HL-60 (cell line): Measurements from ENCODE around the gene MYL6B.

ENCODE experiments used
- DNase-seq, 2 experiments: peaks; one replicate each; pipeline ENCODE4 v3.0.0-alpha.2; 2010 to 2020; ENCODE audit warnings: low read depth in 1 of 2, low spot score in 1 of 2
- H3K27ac ChIP-seq: fragments of 250-450 bp; sonication (Bioruptor Pico); replicated peaks from 2 replicates; pipeline ENCODE4 v1.5.1; 2020; ENCODE audit warnings: mild to moderate bottlenecking, moderate library complexity
- H3K27me3 ChIP-seq: fragments of 250-450 bp; sonication (Bioruptor Pico); 2 replicates; pipeline ENCODE4 v1.5.1; 2021; ENCODE audit warnings: mild to moderate bottlenecking, moderate library complexity; ENCODE audit not compliant: insufficient read depth, poor library complexity, severe bottlenecking
- H3K4me3 ChIP-seq: replicated peaks from 2 replicates; pipeline ENCODE4 v1.5.1; 2011; ENCODE audit warnings: mild to moderate bottlenecking, control low read depth, low read length; ENCODE audit not compliant: insufficient read depth
- GABPA ChIP-seq: IDR thresholded peaks from 2 replicates; pipeline ENCODE4 v1.6.1; 2012; ENCODE audit warnings: low read depth
- POLR2AphosphoS5 ChIP-seq: IDR thresholded peaks from 2 replicates; pipeline ENCODE4 v1.6.1; 2012; ENCODE audit warnings: low read depth
- SPI1 ChIP-seq: IDR thresholded peaks from 2 replicates; pipeline ENCODE4 v1.6.1; 2012; ENCODE audit warnings: low read depth, mild to moderate bottlenecking, borderline replicate concordance
- TF ChIP-seq, protein P1 (sequence below): IDR thresholded peaks from one replicate; pipeline ENCODE4 v1.5.1; 2011; ENCODE audit warnings: low read length, control low read depth, inconsistent platforms; ENCODE audit not compliant: insufficient read depth
- TF ChIP-seq, protein P2 (sequence below): IDR thresholded peaks from 2 replicates; pipeline ENCODE4 v1.6.1; 2012; ENCODE audit warnings: low read depth; ENCODE audit not compliant: insufficient replicate concordance

The MYL6B gene

DNA sequence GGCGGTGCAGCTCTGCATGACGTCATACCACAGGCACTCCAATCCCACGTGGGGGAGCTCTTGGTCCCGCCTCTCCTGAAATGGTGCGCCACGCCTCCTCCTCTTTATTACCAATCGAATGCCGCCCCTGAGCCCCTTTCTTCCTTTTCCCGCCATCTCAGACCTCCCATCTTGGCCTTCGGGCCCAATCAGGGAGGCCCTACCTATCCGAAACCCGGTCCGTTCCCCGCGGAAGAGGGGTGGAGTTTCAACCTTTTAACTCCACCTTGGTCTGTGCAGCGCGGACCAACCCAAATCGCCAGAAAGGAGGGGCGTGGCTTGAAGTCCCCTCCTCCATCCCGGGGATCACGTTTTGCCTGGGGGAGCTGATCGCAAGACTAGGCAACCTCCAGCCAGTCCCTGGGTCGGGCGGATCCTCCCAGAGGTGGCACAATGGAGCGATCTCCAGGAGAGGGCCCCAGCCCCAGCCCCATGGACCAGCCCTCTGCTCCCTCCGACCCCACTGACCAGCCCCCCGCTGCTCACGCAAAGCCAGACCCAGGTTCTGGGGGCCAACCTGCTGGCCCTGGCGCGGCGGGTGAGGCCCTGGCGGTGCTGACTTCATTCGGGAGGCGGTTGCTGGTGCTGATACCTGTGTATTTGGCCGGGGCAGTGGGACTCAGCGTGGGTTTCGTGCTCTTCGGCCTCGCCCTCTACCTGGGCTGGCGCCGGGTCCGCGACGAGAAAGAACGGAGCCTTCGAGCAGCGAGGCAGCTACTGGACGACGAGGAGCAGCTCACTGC is 24.3 kb upstream of the MYL6B start, which contains the start of gene ESYT1:
Gene ESYT1 (plus strand): TSS at position 380 of the 782 bp plus-strand sequence. CDS start 53 bp downstream, at position 433.
- Histone ChIP-seq H3K4me3 (peak within 1 kb of the TSS; percentile 83), H3K27ac (peak within 1 kb of the TSS; percentile 81), H3K27me3 (no peaks in the 10 kb centered on the region)
- peak; percentile 100 for DNase-seq
- TF ChIP-seq SPI1 (no peak; the same call in 1 of the 2 replicates), POLR2AphosphoS5 (peak; percentile 71; the same call in 1 of the 2 replicates)

DNA sequence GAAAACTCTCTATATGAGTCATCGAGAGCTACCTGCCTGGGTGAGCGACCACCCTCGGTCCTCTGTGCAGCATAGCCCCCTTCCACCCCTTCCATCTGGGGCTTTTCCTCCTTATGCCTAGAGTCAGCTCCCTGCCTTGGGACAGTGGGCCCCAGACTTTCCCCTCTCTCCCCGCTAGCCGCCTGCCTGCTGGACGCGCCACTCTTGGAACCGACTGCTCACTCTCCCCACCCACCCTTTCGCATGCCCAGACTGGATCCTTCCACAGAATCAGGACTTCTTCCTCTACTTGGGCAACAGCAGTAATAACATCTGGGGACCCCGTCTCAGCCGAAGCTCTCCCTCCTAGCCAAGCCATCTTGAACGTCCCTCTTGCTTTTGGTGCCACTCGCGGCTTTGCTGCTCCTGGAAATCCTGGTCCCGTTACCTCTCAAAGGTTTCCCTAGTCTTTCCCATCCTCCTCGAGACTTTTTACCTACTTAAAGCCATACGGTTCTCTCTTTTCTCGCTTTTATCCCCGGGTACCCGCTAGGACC is 23.6 kb upstream of the MYL6B start:
- TF ChIP-seq GABPA = no peak
- TF ChIP-seq, protein P1, sequence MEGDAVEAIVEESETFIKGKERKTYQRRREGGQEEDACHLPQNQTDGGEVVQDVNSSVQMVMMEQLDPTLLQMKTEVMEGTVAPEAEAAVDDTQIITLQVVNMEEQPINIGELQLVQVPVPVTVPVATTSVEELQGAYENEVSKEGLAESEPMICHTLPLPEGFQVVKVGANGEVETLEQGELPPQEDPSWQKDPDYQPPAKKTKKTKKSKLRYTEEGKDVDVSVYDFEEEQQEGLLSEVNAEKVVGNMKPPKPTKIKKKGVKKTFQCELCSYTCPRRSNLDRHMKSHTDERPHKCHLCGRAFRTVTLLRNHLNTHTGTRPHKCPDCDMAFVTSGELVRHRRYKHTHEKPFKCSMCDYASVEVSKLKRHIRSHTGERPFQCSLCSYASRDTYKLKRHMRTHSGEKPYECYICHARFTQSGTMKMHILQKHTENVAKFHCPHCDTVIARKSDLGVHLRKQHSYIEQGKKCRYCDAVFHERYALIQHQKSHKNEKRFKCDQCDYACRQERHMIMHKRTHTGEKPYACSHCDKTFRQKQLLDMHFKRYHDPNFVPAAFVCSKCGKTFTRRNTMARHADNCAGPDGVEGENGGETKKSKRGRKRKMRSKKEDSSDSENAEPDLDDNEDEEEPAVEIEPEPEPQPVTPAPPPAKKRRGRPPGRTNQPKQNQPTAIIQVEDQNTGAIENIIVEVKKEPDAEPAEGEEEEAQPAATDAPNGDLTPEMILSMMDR = no peak
- no peak for TF ChIP-seq POLR2AphosphoS5
- TF ChIP-seq, protein P2, sequence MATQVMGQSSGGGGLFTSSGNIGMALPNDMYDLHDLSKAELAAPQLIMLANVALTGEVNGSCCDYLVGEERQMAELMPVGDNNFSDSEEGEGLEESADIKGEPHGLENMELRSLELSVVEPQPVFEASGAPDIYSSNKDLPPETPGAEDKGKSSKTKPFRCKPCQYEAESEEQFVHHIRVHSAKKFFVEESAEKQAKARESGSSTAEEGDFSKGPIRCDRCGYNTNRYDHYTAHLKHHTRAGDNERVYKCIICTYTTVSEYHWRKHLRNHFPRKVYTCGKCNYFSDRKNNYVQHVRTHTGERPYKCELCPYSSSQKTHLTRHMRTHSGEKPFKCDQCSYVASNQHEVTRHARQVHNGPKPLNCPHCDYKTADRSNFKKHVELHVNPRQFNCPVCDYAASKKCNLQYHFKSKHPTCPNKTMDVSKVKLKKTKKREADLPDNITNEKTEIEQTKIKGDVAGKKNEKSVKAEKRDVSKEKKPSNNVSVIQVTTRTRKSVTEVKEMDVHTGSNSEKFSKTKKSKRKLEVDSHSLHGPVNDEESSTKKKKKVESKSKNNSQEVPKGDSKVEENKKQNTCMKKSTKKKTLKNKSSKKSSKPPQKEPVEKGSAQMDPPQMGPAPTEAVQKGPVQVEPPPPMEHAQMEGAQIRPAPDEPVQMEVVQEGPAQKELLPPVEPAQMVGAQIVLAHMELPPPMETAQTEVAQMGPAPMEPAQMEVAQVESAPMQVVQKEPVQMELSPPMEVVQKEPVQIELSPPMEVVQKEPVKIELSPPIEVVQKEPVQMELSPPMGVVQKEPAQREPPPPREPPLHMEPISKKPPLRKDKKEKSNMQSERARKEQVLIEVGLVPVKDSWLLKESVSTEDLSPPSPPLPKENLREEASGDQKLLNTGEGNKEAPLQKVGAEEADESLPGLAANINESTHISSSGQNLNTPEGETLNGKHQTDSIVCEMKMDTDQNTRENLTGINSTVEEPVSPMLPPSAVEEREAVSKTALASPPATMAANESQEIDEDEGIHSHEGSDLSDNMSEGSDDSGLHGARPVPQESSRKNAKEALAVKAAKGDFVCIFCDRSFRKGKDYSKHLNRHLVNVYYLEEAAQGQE = no peak
- TF ChIP-seq SPI1 = no peak
- peak overlapping the region; percentile 83 for H3K4me3 ChIP-seq
- DNase-seq = peak in 1 of 2 experiments; percentile 14
- peak overlapping the region; percentile 80 for H3K27ac ChIP-seq
- no peaks in the 10 kb centered on the region for H3K27me3 ChIP-seq

DNA sequence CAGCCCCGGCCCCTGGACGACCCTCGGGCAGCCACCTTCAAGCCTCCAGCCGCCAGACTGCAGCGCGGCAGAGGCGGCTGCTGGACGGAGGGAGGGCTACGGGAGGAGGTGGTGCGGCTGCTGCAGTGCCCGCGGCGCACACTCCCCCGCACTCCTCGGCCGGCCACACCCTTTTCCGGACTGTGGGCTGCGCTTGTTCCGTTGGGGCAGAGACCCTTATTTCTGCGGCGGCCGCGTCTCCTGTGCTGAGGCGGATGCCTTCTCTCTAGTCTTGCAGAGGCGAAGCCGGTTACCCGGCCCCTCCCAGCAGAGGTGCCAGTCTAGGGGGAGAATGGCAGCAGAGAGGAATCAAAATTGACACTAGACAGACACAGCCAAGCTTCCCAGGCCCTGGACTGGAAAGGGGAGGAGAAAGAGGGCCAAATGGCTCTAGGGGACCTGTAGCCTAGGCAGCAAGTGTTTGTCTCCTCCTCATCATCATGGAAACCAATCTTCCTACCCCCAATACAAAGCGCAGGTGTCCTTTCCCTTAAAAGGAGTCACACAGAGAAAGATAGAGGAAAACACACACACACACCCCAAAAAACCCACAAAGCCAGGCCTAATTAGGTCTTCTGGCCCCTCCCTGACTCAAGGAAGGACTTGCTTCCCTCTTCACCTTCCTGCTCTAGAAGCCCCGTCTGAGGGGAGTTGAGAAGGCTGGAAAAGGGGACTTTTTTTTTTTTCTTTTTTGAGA is 23.0 kb upstream of the MYL6B start:
- peak; percentile 69 to 83 for DNase-seq

DNA sequence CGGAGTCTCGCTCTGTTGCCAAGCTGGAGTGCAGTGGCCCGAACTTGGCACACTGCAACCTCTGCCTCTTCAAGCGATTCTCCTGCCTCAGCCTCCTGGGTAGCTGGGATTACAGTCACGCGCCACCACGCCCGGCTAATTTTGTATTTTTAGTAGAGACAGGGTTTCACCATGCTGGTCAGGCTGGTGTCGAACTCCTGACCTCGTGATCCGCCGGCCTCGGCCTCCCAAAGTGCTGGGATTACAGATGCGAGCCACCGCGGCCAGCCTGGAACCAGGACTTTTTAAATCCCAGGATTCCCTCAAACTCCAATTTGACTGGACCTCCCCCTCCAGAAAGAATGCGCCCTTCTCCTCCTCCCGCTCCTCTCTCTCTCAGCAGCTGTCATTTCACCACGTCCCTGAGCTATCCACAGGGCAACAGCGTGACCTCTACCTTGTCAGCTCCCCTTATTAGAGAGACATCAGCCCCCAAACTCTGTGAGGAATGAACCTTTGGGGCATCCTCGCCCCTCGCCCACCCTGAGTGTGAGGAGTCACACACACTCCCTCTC is 22.4 kb upstream of the MYL6B start:
- no peaks in the 10 kb centered on the region for H3K27me3 ChIP-seq
- TF ChIP-seq, protein P1 = no peak
- TF ChIP-seq SPI1 (no peak), GABPA (no peak), POLR2AphosphoS5 (no peak)
- TF ChIP-seq, protein P2 = no peak
- peak overlapping the region; percentile 80 for H3K27ac ChIP-seq
- peak overlapping the region; percentile 83 for H3K4me3 ChIP-seq
- no peak for DNase-seq

More for the DNA sequence above, 23.0 kb upstream of the MYL6B start:
- Histone ChIP-seq H3K27ac (peak overlapping the region; percentile 80), H3K27me3 (no peaks in the 10 kb centered on the region), H3K4me3 (peak overlapping the region; percentile 83)
- peak; percentile 74; the same call in 1 of the 2 replicates for TF ChIP-seq POLR2AphosphoS5
- TF ChIP-seq, protein P2 = no peak
